K562 (cell line): ENCODE measurements around the gene VEGFA. TPM values are rescaled to one million over a fixed set of nuclear protein-coding genes. Genes with fewer than 3 reads are reported as not detected.

Experiments
- BDP1 ChIP-seq: IDR thresholded peaks from 3 replicates; pipeline ENCODE4 v1.6.1; 2011; ENCODE audit not compliant: insufficient read length, insufficient read depth
- MEIS2 ChIP-seq: fragments of 450-650 bp; IDR thresholded peaks from 2 replicates; pipeline ENCODE4 v1.6.1; 2014; ENCODE audit warnings: mild to moderate bottlenecking; ENCODE audit not compliant: partially characterized antibody
- NR2C1 ChIP-seq, 2 experiments: fragments of 450-650 bp; IDR thresholded peaks; 2 replicates each; pipeline ENCODE4 v1.6.1; 2017; ENCODE audit warnings: mild to moderate bottlenecking in 2 of 2, antibody characterized with exemption in 1 of 2, inconsistent platforms in 1 of 2, missing compliant biosample characterization in 1 of 2, missing genetic modification characterization in 1 of 2
- RBM22 ChIP-seq: fragments of 200-400 bp; formaldehyde crosslinking; IDR thresholded peaks from 2 replicates; pipeline ENCODE4 v1.6.1; 2018; ENCODE audit warnings: low read length, low read depth; ENCODE audit not compliant: poor library complexity, severe bottlenecking
- RBM39 ChIP-seq: fragments of 200-400 bp; formaldehyde crosslinking; optimal IDR thresholded peaks from 2 replicates; pipeline ENCODE3; 2018; ENCODE audit warnings: low read depth, low read length
- SRSF1 ChIP-seq: fragments of 200-400 bp; formaldehyde crosslinking; IDR thresholded peaks from 2 replicates; pipeline ENCODE4 v1.6.1; 2017; ENCODE audit warnings: mild to moderate bottlenecking, low read depth, low read length, moderate library complexity
- TAF9B ChIP-seq: fragments of 450-650 bp; IDR thresholded peaks from 2 replicates; pipeline ENCODE4 v1.6.1; 2018; ENCODE audit warnings: mild to moderate bottlenecking; ENCODE audit not compliant: partially characterized antibody
- polyA plus RNA-seq, 8 experiments: library from polyadenylated mRNA; depleted of rRNA in 4 of 8; stranded (reverse) in 5 of 8; unstranded in 3 of 8; fragments of >200 nt; fragmentation: Nextera tagmentation in 2 of 8; fragmentation: Illumina TruSeq in 1 of 8; extraction: Ambion mirVana in 2 of 8; extraction: Trizol in 1 of 8; gene quantifications; 2 replicates each; pipeline versions ENCODE4 v1.2.1 to v1.2.3, GENCODE V29; 2011 to 2014; ENCODE audit warnings: inconsistent platforms in 1 of 8, missing spikeins in 1 of 8
- total RNA-seq, 7 experiments: library from RNA; depleted of rRNA in 6 of 7; stranded (reverse); fragments of >200 nt in 6 of 7; fragmentation: Illumina TruSeq in 2 of 7; extraction: Trizol in 2 of 7; gene quantifications; 2 replicates each; pipeline versions ENCODE4 v1.2.1 to v1.2.3, GENCODE V29; 2011 to 2021; ENCODE audit warnings: low replicate concordance in 1 of 7
- TF ChIP-seq, protein P1 (sequence below): fragments of 450-650 bp; IDR thresholded peaks from 2 replicates; pipeline ENCODE4 v1.6.1; 2016; ENCODE audit warnings: mild to moderate bottlenecking
- TF ChIP-seq, protein P2 (sequence below): fragments of 450-650 bp; formaldehyde crosslinking; IDR thresholded peaks from 2 replicates; pipeline ENCODE4 v1.4.0; 2020; ENCODE audit warnings: mild to moderate bottlenecking, mixed read lengths
- TF ChIP-seq, protein P3 (sequence below), 2 experiments: fragments of 450-650 bp; IDR thresholded peaks; 2 replicates each; pipeline ENCODE4 v1.6.1; 2016
- TF ChIP-seq, protein P4 (sequence below): sonication (generic); formaldehyde crosslinking; IDR thresholded peaks from 2 replicates; pipeline ENCODE4 v1.8.0; 2022; ENCODE audit warnings: missing genetic modification reagents, mild to moderate bottlenecking, moderate library complexity, borderline replicate concordance
- TF ChIP-seq, protein P5 (sequence below): fragments of 250-450 bp; sonication (Bioruptor Pico); IDR thresholded peaks from 2 replicates; pipeline ENCODE4 v1.5.1; 2021; ENCODE audit warnings: mild to moderate bottlenecking
- TF ChIP-seq, protein P6 (sequence below): IDR thresholded peaks from 2 replicates; pipeline ENCODE4 v1.6.1; 2011; ENCODE audit warnings: borderline replicate concordance, low read depth, mild to moderate bottlenecking, moderate library complexity, low read length; ENCODE audit not compliant: insufficient read depth, poor library complexity, severe bottlenecking

Gene VEGFA
- total and polyA plus RNA-seq, 9 of the 15 experiments (the other 6 are each of a cell fraction or from before 2014, with no cell fraction given): 14.0 to 271 (median 124) TPM

DNA sequence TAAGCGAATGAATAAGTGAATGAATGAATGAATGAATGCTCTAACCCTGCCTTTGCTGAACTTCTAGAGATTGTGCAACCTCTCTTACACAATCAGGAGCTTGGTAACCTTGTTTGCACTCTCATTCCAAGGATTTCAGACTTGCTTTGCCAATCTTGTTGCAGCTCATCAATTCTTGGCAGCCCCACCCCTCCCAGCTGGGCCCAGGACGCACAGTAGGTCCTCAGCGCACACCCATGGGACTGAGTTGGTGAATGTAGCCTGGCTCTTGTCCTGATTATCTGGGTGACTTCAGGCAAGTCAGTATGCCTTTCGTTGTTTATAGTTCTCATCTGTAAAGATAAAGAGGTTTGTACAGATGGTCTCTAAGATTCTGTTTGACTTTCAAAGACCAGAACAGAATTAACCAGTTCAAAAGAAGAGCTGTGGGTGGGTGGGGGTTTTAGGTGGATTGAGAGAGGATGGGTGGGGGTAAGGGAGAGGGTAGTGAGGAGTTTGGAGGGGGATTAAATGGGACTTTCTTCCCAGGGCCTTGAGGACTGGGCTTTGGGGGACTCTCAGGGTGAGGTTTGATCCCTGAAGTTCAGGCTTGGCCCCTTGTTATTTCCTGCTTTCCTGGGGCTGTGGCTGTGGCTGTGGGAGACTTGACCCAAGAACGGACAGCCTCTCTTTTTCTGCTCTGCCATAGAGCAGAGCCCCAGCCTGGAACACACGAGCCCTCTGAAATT is 33.2 kb downstream of the VEGFA start (continued):
- TF ChIP-seq RBM22 (no peak), TAF9B (no peak), BDP1 (no peak), MEIS2 (peak; percentile 37), SRSF1 (no peak), RBM39 (no peak), NR2C1 (IDR thresholded peaks at IDR 0.05) (no peak), NR2C1 (tag; IDR thresholded peaks at IDR 0.05) (peak; percentile 35; the same call in 1 of the 2 replicates)
- TF ChIP-seq, protein P1, sequence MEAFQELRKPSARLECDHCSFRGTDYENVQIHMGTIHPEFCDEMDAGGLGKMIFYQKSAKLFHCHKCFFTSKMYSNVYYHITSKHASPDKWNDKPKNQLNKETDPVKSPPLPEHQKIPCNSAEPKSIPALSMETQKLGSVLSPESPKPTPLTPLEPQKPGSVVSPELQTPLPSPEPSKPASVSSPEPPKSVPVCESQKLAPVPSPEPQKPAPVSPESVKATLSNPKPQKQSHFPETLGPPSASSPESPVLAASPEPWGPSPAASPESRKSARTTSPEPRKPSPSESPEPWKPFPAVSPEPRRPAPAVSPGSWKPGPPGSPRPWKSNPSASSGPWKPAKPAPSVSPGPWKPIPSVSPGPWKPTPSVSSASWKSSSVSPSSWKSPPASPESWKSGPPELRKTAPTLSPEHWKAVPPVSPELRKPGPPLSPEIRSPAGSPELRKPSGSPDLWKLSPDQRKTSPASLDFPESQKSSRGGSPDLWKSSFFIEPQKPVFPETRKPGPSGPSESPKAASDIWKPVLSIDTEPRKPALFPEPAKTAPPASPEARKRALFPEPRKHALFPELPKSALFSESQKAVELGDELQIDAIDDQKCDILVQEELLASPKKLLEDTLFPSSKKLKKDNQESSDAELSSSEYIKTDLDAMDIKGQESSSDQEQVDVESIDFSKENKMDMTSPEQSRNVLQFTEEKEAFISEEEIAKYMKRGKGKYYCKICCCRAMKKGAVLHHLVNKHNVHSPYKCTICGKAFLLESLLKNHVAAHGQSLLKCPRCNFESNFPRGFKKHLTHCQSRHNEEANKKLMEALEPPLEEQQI: no peak
- TF ChIP-seq, protein P2, sequence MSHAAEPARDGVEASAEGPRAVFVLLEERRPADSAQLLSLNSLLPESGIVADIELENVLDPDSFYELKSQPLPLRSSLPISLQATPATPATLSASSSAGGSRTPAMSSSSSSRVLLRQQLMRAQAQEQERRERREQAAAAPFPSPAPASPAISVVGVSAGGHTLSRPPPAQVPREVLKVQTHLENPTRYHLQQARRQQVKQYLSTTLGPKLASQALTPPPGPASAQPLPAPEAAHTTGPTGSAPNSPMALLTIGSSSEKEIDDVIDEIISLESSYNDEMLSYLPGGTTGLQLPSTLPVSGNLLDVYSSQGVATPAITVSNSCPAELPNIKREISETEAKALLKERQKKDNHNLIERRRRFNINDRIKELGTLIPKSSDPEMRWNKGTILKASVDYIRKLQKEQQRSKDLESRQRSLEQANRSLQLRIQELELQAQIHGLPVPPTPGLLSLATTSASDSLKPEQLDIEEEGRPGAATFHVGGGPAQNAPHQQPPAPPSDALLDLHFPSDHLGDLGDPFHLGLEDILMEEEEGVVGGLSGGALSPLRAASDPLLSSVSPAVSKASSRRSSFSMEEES (CRISPR knock-in tag): no peak
- TF ChIP-seq, protein P3, sequence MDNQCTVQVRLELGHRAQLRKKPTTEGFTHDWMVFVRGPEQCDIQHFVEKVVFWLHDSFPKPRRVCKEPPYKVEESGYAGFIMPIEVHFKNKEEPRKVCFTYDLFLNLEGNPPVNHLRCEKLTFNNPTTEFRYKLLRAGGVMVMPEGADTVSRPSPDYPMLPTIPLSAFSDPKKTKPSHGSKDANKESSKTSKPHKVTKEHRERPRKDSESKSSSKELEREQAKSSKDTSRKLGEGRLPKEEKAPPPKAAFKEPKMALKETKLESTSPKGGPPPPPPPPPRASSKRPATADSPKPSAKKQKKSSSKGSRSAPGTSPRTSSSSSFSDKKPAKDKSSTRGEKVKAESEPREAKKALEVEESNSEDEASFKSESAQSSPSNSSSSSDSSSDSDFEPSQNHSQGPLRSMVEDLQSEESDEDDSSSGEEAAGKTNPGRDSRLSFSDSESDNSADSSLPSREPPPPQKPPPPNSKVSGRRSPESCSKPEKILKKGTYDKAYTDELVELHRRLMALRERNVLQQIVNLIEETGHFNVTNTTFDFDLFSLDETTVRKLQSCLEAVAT (IDR thresholded peaks at IDR 0.05): peak; percentile 22 to 48; a peak in 2 of 4 replicates
- TF ChIP-seq, protein P4, sequence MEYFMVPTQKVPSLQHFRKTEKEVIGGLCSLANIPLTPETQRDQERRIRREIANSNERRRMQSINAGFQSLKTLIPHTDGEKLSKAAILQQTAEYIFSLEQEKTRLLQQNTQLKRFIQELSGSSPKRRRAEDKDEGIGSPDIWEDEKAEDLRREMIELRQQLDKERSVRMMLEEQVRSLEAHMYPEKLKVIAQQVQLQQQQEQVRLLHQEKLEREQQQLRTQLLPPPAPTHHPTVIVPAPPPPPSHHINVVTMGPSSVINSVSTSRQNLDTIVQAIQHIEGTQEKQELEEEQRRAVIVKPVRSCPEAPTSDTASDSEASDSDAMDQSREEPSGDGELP (CRISPR knock-in tag): peak; percentile 82; the same call in 1 of the 2 replicates
- TF ChIP-seq, protein P5, sequence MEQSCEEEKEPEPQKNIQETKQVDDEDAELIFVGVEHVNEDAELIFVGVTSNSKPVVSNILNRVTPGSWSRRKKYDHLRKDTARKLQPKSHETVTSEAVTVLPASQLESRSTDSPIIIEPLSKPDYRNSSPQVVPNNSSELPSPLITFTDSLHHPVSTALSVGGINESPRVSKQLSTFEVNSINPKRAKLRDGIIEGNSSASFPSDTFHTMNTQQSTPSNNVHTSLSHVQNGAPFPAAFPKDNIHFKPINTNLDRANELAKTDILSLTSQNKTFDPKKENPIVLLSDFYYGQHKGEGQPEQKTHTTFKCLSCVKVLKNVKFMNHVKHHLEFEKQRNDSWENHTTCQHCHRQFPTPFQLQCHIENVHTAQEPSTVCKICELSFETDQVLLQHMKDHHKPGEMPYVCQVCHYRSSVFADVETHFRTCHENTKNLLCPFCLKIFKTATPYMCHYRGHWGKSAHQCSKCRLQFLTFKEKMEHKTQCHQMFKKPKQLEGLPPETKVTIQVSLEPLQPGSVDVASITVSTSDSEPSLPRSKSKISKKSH (CRISPR knock-in tag): no peak
- TF ChIP-seq, protein P6, sequence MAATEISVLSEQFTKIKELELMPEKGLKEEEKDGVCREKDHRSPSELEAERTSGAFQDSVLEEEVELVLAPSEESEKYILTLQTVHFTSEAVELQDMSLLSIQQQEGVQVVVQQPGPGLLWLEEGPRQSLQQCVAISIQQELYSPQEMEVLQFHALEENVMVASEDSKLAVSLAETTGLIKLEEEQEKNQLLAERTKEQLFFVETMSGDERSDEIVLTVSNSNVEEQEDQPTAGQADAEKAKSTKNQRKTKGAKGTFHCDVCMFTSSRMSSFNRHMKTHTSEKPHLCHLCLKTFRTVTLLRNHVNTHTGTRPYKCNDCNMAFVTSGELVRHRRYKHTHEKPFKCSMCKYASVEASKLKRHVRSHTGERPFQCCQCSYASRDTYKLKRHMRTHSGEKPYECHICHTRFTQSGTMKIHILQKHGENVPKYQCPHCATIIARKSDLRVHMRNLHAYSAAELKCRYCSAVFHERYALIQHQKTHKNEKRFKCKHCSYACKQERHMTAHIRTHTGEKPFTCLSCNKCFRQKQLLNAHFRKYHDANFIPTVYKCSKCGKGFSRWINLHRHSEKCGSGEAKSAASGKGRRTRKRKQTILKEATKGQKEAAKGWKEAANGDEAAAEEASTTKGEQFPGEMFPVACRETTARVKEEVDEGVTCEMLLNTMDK: no peak
